Ovary (tissue), 3 donors: ENCODE results near the gene NCR1.

Experiments used
- CTCF ChIP-seq, 3 donors: fragments of 450-650 bp in 2 of 3; fragments of 200-600 bp in 1 of 3; IDR thresholded peaks; one replicate each; pipeline versions ENCODE4 v1.5.1 to v1.8.0; 2016 to 2022; ENCODE audit warnings: antibody characterized with exemption in 3 of 3, mild to moderate bottlenecking in 1 of 3
- EP300 ChIP-seq: sonication (generic); formaldehyde crosslinking; IDR thresholded peaks from one replicate; pipeline ENCODE4 v1.6.1; 2017; ENCODE audit warnings: antibody characterized with exemption
- donor health status: DM: no; HTN: no; CAD: no.

- no peak for TF ChIP-seq CTCF (IDR thresholded peaks at IDR 0.05)
- no peak for TF ChIP-seq EP300
These were observed 16.4 kb upstream of the NCR1 start for GRCh38 chr19:54889566-54889965.
